HEK293T (cell line): Measurements from ENCODE around the gene DENND2D.

ENCODE experiments used
- CTCF ChIA-PET: fragments of 350-600 bp; formaldehyde crosslinking; extraction: SDS; loops from one replicate; lab custom pipeline; 2021; ENCODE audit warnings: antibody characterized with exemption, inconsistent platforms; lab: Yijun Ruan, JAX
- POLR2A ChIA-PET: fragments of 350-600 bp; formaldehyde crosslinking; extraction: SDS; loops from one replicate; lab custom pipeline; 2020; ENCODE audit warnings: antibody characterized with exemption, inconsistent platforms; lab: Yijun Ruan, JAX
- DNase-seq: peaks from one replicate; pipeline ENCODE4 v3.0.0; 2012; ENCODE audit warnings: mixed read lengths; ENCODE audit errors: extremely low spot score
- ARNT ChIP-seq: fragments of 450-650 bp; IDR thresholded peaks from 2 replicates; pipeline ENCODE4 v1.6.1; 2017; ENCODE audit warnings: mild to moderate bottlenecking
- BHLHE40 ChIP-seq: fragments of 450-650 bp; IDR thresholded peaks from 2 replicates; pipeline ENCODE4 v1.6.1; 2016; ENCODE audit warnings: mild to moderate bottlenecking, moderate library complexity, borderline replicate concordance
- CTBP1 ChIP-seq: fragments of 450-650 bp; IDR thresholded peaks from 2 replicates; pipeline ENCODE4 v1.6.1; 2016; ENCODE audit warnings: borderline replicate concordance
- ELF4 ChIP-seq: fragments of 450-650 bp; IDR thresholded peaks from 2 replicates; pipeline ENCODE4 v1.6.1; 2017; ENCODE audit warnings: antibody characterized with exemption
- FOXA1 ChIP-seq: fragments of 450-650 bp; IDR thresholded peaks from 2 replicates; pipeline ENCODE4 v1.6.1; 2016; ENCODE audit warnings: mild to moderate bottlenecking
- FOXK2 ChIP-seq: fragments of 450-650 bp; IDR thresholded peaks from 2 replicates; pipeline ENCODE4 v1.6.1; 2016; ENCODE audit warnings: mild to moderate bottlenecking
- FOXM1 ChIP-seq: fragments of 450-650 bp; IDR thresholded peaks from 2 replicates; pipeline ENCODE4 v1.6.1; 2017; ENCODE audit warnings: mild to moderate bottlenecking, borderline replicate concordance
- HDGF ChIP-seq: fragments of 450-650 bp; IDR thresholded peaks from 2 replicates; pipeline ENCODE4 v1.6.1; 2017; ENCODE audit warnings: antibody characterized with exemption, borderline replicate concordance
- L3MBTL2 ChIP-seq: fragments of 450-650 bp; conservative IDR thresholded peaks from 2 replicates; pipeline ENCODE4 v1.6.1; 2016; ENCODE audit warnings: mild to moderate bottlenecking
- LEF1 ChIP-seq: fragments of 450-650 bp; IDR thresholded peaks from 2 replicates; pipeline ENCODE4 v1.6.1; 2017; ENCODE audit warnings: mild to moderate bottlenecking, borderline replicate concordance
- NFRKB ChIP-seq: fragments of 450-650 bp; IDR thresholded peaks from 2 replicates; pipeline ENCODE4 v1.6.1; 2016; ENCODE audit warnings: mild to moderate bottlenecking, moderate library complexity
- SP1 ChIP-seq: fragments of 450-650 bp; IDR thresholded peaks from 2 replicates; pipeline ENCODE4 v1.6.1; 2017
- SUZ12 ChIP-seq: fragments of 450-650 bp; IDR thresholded peaks from 2 replicates; pipeline ENCODE4 v1.6.1; 2016; ENCODE audit warnings: mild to moderate bottlenecking
- TARDBP ChIP-seq: fragments of 450-650 bp; IDR thresholded peaks from 2 replicates; pipeline ENCODE4 v1.6.1; 2016
- ZNF384 ChIP-seq: fragments of 450-650 bp; IDR thresholded peaks from 2 replicates; pipeline ENCODE4 v1.6.1; 2016
- TF ChIP-seq, protein P1 (sequence below): fragments of 450-650 bp; IDR thresholded peaks from 2 replicates; pipeline ENCODE4 v1.6.1; 2016

The DENND2D gene

GRCh38 chr1:111182052-111182451 is 18.4 kb downstream of the DENND2D start:
- no peak for TF ChIP-seq HDGF
- no peak for TF ChIP-seq ARNT
- no peak for TF ChIP-seq FOXA1
- no peak for TF ChIP-seq ELF4
- TF ChIP-seq NFRKB = no peak
- TF ChIP-seq SUZ12 = no peak
- no peak for TF ChIP-seq SP1
- no peak for TF ChIP-seq TARDBP
- no peak for TF ChIP-seq LEF1
- no peak for TF ChIP-seq L3MBTL2
- TF ChIP-seq FOXK2 = no peak
- TF ChIP-seq CTBP1 = no peak
- TF ChIP-seq, protein P1, sequence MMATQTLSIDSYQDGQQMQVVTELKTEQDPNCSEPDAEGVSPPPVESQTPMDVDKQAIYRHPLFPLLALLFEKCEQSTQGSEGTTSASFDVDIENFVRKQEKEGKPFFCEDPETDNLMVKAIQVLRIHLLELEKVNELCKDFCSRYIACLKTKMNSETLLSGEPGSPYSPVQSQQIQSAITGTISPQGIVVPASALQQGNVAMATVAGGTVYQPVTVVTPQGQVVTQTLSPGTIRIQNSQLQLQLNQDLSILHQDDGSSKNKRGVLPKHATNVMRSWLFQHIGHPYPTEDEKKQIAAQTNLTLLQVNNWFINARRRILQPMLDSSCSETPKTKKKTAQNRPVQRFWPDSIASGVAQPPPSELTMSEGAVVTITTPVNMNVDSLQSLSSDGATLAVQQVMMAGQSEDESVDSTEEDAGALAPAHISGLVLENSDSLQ = no peak
- TF ChIP-seq ZNF384 = no peak
- no peak for TF ChIP-seq BHLHE40
- TF ChIP-seq FOXM1 = no peak
- POLR2A ChIA-PET = no interaction called here
- CTCF ChIA-PET = no interaction called here
- DNase-seq = no peak

DNA sequence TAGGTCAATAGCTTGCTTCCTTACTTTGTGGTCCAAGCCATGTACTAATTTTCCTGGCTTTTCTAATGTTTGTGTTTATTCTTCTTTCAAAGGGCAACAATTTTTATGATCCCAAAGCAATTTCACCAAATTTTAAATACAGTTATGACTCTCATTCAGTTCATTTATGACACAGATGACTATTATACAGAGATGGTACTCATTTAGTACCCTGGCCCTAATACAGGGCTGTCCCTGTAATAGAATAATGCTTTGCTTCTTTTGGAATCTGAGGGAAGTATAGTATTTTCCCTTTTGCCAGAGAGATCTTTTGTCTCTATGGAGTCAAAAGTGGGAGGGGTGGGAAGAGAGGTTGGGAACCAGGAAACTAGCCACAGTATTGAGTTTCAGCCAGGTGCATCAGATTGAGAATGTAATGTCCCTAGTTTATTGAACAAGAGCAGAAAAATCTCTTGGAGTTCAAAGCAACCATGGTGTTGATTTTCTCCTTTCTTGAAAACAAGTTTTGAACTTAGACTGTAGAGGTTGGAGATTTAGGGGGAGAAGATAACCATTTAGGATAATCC is 20.4 kb downstream of the DENND2D start:
- ChIA-PET POLR2A (no interaction called here), CTCF (no interaction called here)
- DNase-seq = no peak
- TF ChIP-seq SP1 (no peak), ELF4 (no peak), FOXK2 (no peak), FOXA1 (no peak), CTBP1 (no peak), FOXM1 (no peak), L3MBTL2 (no peak), SUZ12 (no peak), TARDBP (no peak), LEF1 (no peak)

- TF ChIP-seq FOXA1 = no peak
- TF ChIP-seq, protein P1 = no peak
- TF ChIP-seq FOXM1 = no peak
- TF ChIP-seq BHLHE40 = no peak
- no peak for TF ChIP-seq NFRKB
- TF ChIP-seq L3MBTL2 = no peak
- no peak for TF ChIP-seq HDGF
- TF ChIP-seq ELF4 = no peak
- TF ChIP-seq SP1 = no peak
- TF ChIP-seq FOXK2 = no peak
- TF ChIP-seq SUZ12 = no peak
- no peak for TF ChIP-seq CTBP1
- TF ChIP-seq ZNF384 = no peak
- DNase-seq = no peak
- CTCF ChIA-PET = no interaction called here
- POLR2A ChIA-PET = no interaction called here
These were observed 23.8 kb downstream of the DENND2D start for GRCh38 chr1:111176678-111177077.

GRCh38 chr1:111175349-111175748 is 25.1 kb downstream of the DENND2D start:
- CTCF ChIA-PET = no interaction called here
- TF ChIP-seq, protein P1 = no peak
- TF ChIP-seq CTBP1 (no peak), SUZ12 (no peak), FOXM1 (no peak), TARDBP (no peak), HDGF (no peak), ARNT (no peak), SP1 (no peak), NFRKB (no peak), ELF4 (no peak), FOXK2 (no peak), L3MBTL2 (no peak), ZNF384 (no peak), BHLHE40 (no peak)
- POLR2A ChIA-PET = no interaction called here
- DNase-seq = no peak

GRCh38 chr1:111174070-111174469 is 26.4 kb downstream of the DENND2D start:
- TF ChIP-seq FOXK2 (no peak), SUZ12 (no peak)
- ChIA-PET CTCF (no interaction called here), POLR2A (interaction anchor here (1.6 kb wide), 1 partner anchor 34 kb away, joined by 4 read pairs; the partner anchor contains the start of genes CEPT1 and DRAM2)
- DNase-seq = no peak

- TF ChIP-seq ZNF384 = no peak
- no peak for TF ChIP-seq NFRKB
- TF ChIP-seq FOXA1 = no peak
- TF ChIP-seq L3MBTL2 = no peak
- TF ChIP-seq TARDBP = no peak
- no peak for TF ChIP-seq HDGF
- no peak for TF ChIP-seq ELF4
- no peak for TF ChIP-seq ARNT
- TF ChIP-seq BHLHE40 = no peak
- TF ChIP-seq CTBP1 = no peak
- TF ChIP-seq FOXM1 = no peak
- TF ChIP-seq, protein P1 = no peak
- TF ChIP-seq LEF1 = no peak
- TF ChIP-seq FOXK2 = no peak
- ChIA-PET POLR2A (no interaction called here), CTCF (no interaction called here)
- DNase-seq = no peak
These were observed 28.0 kb downstream of the DENND2D start for GRCh38 chr1:111172463-111172862.
